HG02885 (cell line): Measurements from ENCODE around the gene KIR3DL2.
"Not testable (repeated sequence)": the region's sequence is repeated elsewhere in the genome, so short reads cannot be mapped to it uniquely, and the experiment has no call there.

Experiments
- ATAC-seq: cut with Tn5 transposase; IDR thresholded peaks from one replicate; pipeline ENCODE4 v1.9.1; 2021; ENCODE audit warnings: mild to moderate bottlenecking; ENCODE audit not compliant: unreplicated experiment, poor library complexity

Gene KIR3DL2

DNA sequence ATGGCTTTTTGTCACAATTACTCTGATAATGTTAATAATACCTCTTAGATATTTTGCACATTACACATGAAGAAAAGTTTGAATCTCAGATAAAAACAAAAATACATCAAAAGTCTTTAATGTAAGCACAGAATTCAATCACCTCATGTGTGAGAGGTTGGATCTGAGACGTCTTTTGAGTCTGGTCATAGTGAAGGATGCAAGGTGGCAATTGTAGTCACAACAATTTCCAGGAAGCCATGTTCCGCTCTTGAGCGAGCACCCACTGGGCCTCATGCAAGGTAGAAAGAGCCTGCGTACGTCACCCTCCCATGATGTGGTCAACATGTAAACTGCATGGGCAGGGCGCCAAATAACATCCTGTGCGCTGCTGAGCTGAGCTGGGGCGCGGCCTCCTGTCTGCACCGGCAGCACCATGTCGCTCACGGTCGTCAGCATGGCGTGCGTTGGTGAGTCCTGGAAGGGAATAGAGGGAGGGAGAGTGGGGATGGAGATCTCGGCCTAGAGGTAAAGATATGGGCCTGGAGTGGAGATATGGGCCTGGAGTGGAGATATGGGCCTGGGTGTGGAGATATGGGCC is at the start of gene KIR3DL2:
Gene KIR3DL2 (plus strand): TSS at position 383 of the 580 bp plus-strand sequence. CDS start 33 bp downstream, at position 416.
- ATAC-seq = not testable (repeated sequence)

DNA sequence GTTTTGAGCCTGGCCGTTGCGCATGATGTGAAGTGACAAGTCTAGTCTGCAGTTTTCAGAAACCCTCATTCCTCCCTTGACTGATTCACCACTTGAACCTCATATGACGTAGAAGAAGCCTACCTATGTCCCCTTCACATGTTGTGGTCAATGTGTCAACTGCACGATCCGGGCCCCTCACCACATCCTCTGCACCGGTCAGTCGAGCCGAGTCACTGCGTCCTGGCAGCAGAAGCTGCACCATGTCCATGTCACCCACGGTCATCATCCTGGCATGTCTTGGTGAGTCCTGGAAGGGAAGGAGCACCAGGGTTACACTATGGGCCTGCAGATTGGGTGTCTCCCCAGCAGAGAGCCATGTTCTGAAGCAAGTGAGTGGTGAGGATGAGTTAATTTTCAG is 46.8 kb upstream of the KIR3DL2 start, which contains the start of gene KIR2DL4:
Gene KIR2DL4 (plus strand): TSS at position 201 of the 400 bp plus-strand sequence. CDS start 42 bp downstream, at position 243.
- ATAC-seq = no peak

DNA sequence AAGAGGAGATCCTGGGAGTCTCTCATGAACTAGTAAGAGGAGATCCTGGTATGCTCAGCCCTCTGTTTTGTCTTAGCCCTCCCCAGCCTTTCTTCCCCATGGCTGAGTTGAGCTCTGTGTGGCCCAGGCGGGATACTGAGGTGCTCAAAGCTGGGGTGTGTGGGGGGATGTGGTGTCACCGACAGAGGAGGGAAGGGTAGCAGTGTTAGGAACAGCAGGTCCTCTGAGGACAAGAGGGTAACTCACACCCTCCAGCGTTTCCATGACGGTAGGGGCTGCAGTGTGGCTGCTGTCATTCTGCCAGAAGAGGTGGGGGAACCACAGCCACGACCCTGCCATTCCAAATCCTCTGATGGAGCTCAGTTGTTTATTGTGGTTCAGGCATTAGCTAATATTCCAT is 46.1 kb upstream of the KIR3DL2 start:
- ATAC-seq = no peak

DNA sequence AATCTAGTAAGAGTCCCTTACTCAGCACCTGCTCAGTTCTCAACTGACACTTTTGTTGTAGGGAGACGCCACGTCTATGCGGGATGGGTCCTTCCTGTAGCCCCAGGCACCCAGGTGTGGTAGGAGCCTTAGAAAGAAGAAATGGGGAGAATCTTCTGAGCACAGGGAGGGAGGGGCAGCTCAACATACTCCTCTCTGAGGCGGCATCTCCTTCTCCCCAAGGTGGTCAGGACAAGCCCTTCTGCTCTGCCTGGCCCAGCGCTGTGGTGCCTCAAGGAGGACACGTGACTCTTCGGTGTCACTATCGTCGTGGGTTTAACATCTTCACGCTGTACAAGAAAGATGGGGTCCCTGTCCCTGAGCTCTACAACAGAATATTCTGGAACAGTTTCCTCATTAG is 45.7 kb upstream of the KIR3DL2 start:
- no peak for ATAC-seq

DNA sequence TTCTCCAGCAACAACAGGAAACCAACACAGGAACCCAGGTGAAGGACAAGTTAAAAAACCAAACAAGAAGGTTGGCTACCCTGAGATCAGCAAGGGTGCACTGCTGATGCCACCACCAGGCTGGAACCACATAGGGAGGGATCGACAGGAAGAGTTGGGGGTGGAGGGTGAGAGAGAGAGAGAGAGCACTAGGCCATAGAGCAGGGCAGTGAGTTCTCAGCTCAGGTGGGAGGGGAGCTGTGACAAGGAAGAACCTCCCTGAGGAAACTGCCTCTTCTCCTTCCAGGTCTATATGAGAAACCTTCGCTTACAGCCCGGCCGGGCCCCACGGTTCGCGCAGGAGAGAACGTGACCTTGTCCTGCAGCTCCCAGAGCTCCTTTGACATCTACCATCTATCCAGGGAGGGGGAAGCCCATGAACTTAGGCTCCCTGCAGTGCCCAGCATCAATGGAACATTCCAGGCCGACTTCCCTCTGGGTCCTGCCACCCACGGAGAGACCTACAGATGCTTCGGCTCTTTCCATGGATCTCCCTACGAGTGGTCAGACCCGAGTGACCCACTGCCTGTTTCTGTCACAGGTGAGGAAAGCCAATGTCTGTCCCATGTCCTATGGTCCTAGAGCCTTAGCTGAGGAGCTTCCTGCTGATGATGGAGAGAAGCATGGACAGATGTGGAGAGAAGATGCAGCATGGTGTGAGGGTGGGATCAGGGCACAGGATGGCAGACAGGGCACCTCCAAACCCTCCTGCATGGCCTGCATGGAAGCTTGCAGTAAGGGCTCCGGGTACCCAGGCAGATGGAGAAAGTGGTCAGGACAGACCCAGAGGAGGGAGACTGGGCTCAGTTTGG is 44.4 kb upstream of the KIR3DL2 start:
- ATAC-seq = no peak

DNA sequence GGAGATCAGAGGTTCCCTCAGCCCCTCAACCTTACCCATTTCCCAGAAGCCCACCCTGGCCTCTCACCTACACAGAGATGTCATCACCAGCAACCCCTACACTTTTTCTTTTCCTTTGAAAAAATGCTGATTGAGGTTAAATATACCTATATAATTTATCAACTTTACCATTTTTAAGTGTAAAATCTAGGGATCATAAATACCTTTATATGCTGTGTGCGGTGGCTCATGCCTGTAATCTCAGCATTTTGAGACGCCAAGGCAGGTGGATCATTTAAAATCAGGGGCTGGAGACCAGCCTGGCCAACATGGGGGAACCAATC is 43.8 kb upstream of the KIR3DL2 start:
- no peak for ATAC-seq

DNA sequence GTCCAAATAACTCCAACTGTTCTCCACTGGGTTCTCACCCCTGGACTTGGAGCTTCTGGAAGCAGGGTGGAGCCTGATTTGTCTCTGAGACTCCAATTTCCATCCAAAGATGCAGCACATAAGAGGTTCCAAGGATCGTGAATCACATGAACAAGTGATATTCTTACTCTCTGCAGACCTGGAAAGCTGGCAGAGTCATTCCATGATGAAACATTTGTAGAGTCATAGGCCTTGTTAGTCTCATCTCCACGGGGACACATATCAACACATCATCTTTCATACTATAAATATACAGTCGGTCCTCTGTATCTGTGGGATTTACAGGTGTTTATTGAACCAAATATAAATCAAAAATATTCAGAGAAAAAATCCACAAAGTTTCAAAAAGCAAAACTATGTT is 35.7 kb upstream of the KIR3DL2 start:
- ATAC-seq = not testable (repeated sequence)

DNA sequence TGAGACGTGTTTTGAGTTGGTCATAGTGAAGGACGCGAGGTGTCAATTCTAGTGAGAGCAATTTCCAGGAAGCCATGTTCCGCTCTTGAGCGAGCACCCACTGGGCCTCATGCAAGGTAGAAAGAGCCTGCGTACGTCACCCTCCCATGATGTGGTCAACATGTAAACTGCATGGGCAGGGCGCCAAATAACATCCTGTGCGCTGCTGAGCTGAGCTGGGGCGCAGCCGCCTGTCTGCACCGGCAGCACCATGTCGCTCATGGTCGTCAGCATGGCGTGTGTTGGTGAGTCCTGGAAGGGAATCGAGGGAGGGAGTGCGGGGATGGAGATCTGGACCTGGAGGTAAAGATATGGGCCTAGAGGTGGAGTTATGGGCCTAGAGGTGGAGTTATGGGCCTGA is 34.0 kb upstream of the KIR3DL2 start, which contains the start of gene KIR3DL1:
Gene KIR3DL1 (plus strand): TSS at position 218 of the 400 bp plus-strand sequence.
- ATAC-seq = not testable (repeated sequence)

DNA sequence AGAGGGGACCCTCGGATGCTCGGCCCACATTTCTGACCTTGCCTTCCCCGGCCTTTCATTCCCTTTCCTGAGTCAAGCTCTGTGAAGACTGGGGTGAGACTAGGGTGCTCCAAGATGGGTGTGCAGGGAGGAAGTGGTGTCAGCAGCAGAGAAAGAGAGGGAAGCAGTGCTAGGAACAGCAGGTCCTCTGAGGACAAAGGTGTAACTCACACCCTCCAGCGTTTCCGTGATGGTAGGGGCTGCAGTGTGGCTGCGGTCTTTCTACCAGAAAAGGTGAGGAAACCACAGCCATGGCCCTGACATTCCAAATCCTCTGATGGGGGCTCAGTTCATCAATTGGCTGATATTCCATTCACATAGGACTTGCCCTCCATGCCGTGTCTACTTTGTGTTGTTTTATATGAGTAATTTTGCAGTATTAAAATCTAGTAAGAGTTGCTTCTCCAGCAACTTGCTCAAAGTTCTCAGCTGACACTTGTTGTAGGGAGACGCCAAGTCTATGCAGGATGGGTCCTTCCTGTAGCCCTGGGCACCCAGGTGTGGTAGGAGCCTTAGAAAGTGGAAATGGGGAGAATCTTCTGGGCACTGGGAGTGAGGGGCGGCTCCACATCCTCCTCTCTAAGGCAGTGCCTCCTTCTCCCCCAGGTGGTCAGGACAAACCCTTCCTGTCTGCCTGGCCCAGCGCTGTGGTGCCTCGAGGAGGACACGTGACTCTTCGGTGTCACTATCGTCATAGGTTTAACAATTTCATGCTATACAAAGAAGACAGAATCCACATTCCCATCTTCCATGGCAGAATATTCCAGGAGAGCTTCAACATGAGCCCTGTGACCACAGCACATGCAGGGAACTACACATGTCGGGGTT is 32.3 kb upstream of the KIR3DL2 start:
- no peak for ATAC-seq

DNA sequence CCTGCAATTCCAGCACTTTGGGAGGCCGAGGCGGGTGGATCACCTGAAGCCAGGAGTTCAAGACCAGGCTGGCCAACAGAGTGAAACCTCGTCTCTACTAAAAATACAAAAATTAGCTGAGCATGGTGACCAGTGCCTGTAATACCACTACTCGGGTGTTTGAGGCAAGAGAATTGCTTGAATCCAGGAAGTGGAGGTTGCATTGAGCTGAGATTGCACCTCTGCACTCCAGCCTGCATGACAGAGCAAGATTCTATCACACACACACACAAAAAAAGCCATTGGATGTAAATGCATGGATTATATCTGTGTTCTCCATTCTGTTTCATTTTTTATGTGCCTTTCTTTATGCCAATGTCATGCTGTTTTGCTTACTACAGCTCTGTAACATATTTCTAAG is 25.8 kb upstream of the KIR3DL2 start:
- not testable (repeated sequence) for ATAC-seq

DNA sequence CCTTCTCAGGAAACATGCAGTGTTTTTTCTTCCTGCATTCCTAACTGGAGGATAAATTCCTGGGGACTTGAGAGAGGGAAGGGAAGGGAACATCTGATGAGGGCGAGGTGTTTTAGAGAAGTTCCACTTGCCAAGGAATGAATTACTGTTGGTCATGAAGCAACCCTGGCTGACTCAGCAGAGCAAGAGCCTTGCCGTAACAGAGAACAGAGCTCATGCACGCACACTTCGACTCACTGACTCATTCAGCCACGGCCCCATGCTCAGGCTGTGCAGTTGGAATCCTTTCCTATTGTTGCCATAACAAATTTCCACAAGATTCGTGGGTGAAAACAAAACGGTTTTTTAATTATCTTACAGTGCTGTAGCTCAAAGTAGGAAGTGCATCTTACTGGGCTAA is 24.9 kb upstream of the KIR3DL2 start:
- not testable (repeated sequence) for ATAC-seq

DNA sequence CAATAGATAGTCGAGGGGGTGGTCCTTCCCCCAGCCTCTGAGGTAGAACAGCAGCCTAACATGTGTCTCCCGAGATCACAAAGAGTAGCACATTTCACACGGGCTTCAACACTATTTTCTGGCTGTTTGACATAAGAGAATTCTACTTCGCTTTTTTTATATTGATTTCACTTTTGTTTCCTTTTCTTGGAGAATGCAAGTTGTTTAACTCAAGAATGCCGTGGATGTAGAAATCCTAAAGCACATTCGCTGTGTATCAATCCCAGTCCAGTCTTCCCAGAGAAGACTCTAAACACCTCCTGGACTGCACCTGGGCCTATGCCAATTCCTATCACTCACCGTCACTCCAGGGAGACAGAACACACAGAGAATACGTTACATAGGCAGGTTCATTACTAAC is 22.2 kb upstream of the KIR3DL2 start:
- ATAC-seq = not testable (repeated sequence)

DNA sequence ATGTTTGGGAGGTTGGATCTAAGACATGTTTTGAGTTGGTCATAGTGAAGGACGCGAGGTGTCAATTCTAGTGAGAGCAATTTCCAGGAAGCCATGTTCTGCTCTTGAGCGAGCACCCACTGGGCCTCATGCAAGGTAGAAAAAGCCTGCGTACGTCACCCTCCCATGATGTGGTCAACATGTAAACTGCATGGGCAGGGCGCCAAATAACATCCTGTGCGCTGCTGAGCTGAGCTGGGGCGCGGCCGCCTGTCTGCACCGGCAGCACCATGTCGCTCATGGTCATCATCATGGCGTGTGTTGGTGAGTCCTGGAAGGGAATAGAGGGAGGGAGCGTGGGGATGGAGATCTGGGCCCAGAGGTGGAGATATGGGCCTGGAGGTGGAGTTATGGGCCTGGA is 17.7 kb upstream of the KIR3DL2 start, which contains the start of gene KIR2DS4:
Gene KIR2DS4 (plus strand): TSS at position 181 of the 400 bp plus-strand sequence.
- not testable (repeated sequence) for ATAC-seq

DNA sequence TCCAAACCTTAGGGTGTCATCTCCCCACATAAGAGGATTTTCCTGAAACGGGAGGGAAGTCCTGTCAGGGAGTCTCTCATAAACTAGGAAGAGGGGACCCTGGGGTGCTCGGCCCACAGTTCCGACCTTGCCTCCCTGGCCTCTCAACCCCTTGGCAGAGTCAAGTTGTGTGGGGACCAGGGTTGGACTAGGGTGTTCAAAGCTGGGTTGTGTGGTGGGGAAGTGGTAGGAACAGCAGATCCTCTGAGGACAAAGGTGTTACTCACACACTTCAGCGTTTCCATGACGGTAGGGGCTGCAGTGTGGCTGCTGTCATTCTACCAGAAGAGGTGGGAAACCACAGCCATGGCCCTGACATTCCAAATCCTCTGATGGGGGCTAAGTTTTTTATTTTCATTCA is 15.1 kb upstream of the KIR3DL2 start:
- ATAC-seq = not testable (repeated sequence)

DNA sequence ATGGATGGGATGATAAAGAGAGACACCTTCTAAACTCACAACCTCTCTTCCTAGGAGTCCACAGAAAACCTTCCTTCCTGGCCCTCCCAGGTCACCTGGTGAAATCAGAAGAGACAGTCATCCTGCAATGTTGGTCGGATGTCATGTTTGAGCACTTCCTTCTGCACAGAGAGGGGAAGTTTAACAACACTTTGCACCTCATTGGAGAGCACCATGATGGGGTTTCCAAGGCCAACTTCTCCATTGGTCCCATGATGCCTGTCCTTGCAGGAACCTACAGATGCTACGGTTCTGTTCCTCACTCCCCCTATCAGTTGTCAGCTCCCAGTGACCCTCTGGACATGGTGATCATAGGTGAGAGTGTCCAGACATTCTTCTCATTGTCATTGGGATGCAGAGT is 12.7 kb upstream of the KIR3DL2 start:
- not testable (repeated sequence) for ATAC-seq

DNA sequence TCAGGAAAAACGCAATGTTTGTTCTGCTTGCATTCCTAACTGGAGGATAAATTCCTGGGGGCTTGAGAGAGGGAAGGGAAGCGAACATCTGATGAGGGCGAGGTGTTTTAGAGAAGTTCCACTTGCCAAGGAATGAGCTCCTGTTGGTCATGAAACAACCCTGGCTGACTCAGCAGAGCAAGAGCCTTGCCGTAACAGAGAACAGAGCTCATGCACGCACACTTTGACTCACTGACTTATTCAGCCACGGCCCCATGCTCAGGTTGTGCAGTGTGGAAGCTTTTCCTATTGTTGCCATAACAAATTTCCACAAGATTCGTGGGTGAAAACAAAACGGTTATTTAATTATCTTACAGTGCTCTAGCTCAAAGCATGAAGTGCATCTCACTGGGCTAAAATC is 7.1 kb upstream of the KIR3DL2 start:
- ATAC-seq = not testable (repeated sequence)

DNA sequence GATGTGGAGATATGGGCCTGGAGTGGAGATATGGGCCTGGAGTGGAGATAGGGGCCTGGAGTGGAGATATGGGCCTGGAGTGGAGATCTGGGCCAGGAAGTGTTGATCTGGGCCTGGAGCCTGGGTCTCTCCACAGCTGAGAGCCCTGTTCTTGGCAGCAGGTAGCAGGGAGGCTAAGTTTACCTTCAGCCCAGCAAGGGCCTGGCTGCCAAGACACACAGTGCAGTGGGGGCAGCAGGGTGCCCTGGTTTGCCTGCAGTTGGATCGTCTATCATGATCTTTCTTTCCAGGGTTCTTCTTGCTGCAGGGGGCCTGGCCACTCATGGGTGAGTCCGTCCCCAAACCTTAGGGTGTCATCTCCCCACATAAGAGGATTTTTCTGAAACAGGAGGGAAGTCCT is 687 bp downstream of the KIR3DL2 start:
- ATAC-seq = no peak

DNA sequence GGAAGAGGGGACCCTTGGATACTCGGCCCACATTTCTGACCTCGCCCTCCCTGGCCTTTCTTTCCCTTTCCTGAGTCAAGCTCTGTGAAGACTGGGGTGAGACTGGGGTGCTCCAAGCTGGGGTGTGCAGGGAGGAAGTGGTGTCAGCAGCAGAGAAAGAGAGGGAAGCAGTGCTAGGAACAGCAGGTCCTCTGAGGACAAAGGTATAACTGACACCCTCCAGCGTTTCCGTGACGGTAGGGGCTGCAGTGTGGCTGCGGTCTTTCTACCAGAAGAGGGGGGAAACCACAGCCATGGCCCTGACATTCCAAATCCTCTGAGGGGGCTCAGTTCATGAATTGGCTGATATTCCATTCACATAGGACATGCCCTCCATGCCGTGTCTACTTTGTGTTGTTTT is 1.1 kb downstream of the KIR3DL2 start:
- no peak for ATAC-seq

DNA sequence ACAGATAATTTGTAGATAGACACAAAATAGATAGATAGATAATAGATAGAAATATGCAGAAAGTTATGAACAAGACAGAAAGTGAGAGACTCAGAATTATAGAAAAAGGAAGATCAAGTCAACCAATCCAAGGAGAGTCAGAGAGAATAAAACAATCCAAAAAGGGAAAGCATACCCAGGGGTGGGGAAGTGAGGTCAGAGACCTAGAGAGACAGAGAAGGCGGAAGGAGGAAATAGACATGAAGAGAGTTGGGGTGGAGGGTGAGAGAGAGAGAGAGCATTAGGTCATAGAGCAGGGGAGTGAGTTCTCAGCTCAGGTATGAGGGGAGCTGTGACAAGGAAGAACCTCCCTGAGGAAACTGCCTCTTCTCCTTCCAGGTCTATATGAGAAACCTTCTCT is 5.0 kb downstream of the KIR3DL2 start:
- not testable (repeated sequence) for ATAC-seq

DNA sequence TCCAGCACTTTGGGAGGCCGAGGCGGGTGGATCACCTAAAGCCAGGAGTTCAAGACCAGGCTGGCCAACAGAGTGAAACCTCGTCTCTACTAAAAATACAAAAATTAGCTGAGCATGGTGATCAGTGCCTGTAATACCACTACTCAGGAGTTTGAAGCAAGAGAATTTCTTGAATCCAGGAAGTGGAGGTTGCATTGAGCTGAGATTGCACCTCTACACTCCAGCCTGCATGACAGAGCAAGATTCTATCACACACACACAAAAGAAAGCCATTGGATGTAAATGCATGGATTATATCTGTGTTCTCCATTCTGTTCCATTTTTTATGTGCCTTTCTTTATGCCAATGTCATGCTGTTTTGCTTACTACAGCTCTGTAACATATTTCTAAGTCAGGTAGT is 8.2 kb downstream of the KIR3DL2 start:
- not testable (repeated sequence) for ATAC-seq

DNA sequence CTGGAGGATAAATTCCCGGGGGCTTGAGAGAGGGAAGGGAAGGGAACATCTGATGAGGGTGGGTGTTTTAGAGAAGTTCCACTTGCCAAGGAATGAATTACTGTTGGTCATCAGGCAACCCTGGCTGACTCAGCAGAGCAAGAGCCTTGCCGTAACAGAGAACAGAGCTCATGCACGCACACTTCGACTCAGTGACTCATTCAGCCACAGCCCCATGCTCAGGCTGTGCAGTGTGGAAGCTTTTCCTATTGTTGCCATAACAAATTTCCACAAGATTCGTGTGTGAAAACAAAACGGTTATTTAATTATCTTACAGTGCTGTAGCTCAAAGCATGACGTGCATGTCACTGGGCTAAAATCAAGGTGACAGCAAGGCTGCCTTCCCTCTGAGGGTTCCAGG is 9.2 kb downstream of the KIR3DL2 start:
- not testable (repeated sequence) for ATAC-seq
